H9 (cell line): ENCODE measurements around the gene AP1S3. TPM values are rescaled to one million over a fixed set of nuclear protein-coding genes. Genes with fewer than 3 reads are reported as not detected.

ENCODE experiments used
- DNase-seq: peaks from one replicate; pipeline ENCODE4 v3.0.0-alpha.2; 2017
- H2AFZ ChIP-seq: one replicate; pipeline ENCODE4 v1.6.1; 2013; ENCODE audit warnings: mild to moderate bottlenecking, low read length, control low read depth, moderate library complexity
- H2AK5ac ChIP-seq: 2 replicates; pipeline ENCODE4 v1.6.1; 2013; ENCODE audit warnings: low read length, control low read depth, mixed read lengths; ENCODE audit not compliant: insufficient read length
- H2BK120ac ChIP-seq: one replicate; pipeline ENCODE4 v1.6.1; 2013; ENCODE audit warnings: low read depth, mild to moderate bottlenecking, low read length, control low read depth, inconsistent platforms; ENCODE audit not compliant: poor library complexity, severe bottlenecking
- H2BK12ac ChIP-seq: 2 replicates; pipeline ENCODE4 v1.6.1; 2013; ENCODE audit warnings: low read length, control low read depth, mixed read lengths, low read depth; ENCODE audit not compliant: insufficient read length
- H2BK15ac ChIP-seq: 2 replicates; pipeline ENCODE4 v1.6.1; 2013; ENCODE audit warnings: low read depth, low read length, control low read depth
- H2BK20ac ChIP-seq: one replicate; pipeline ENCODE4 v1.6.1; 2013; ENCODE audit warnings: low read depth, mild to moderate bottlenecking, low read length, control low read depth, inconsistent platforms; ENCODE audit not compliant: poor library complexity, severe bottlenecking
- H2BK5ac ChIP-seq: 2 replicates; pipeline ENCODE4 v1.6.1; 2013; ENCODE audit warnings: low read length, control low read depth, mixed read lengths; ENCODE audit not compliant: insufficient read length
- H3K14ac ChIP-seq: 2 replicates; pipeline ENCODE4 v1.6.1; 2013; ENCODE audit warnings: low read length, control low read depth; ENCODE audit not compliant: insufficient read depth
- H3K18ac ChIP-seq: 2 replicates; pipeline ENCODE4 v1.6.1; 2013; ENCODE audit warnings: low read depth, mild to moderate bottlenecking, mixed read lengths, low read length, control low read depth; ENCODE audit not compliant: insufficient read length
- H3K23ac ChIP-seq: 2 replicates; pipeline ENCODE4 v1.6.1; 2013; ENCODE audit warnings: low read length, control low read depth, mixed read lengths, low read depth; ENCODE audit not compliant: insufficient read length
- H3K23me2 ChIP-seq: 2 replicates; pipeline ENCODE4 v1.6.1; 2013; ENCODE audit warnings: low read depth, mild to moderate bottlenecking, mixed read lengths, low read length, control low read depth; ENCODE audit not compliant: insufficient read length, poor library complexity, severe bottlenecking
- H3K27ac ChIP-seq: 2 replicates; pipeline ENCODE4 v1.5.1; 2013; ENCODE audit warnings: low read length, control low read depth, mixed read lengths, low read depth; ENCODE audit not compliant: insufficient read length
- H3K27me3 ChIP-seq: 2 replicates; pipeline ENCODE4 v1.6.1; 2013; ENCODE audit warnings: low read length, control low read depth, inconsistent platforms; ENCODE audit not compliant: insufficient read depth
- H3K4ac ChIP-seq: 2 replicates; pipeline ENCODE4 v1.6.1; 2013; ENCODE audit warnings: low read depth, mild to moderate bottlenecking, control low read depth, inconsistent platforms, low read length, moderate library complexity
- H3K4me1 ChIP-seq: 2 replicates; pipeline ENCODE4 v1.6.1; 2013; ENCODE audit warnings: low read length, control low read depth, inconsistent platforms; ENCODE audit not compliant: insufficient read depth
- H3K4me2 ChIP-seq: 2 replicates; pipeline ENCODE4 v1.6.1; 2013; ENCODE audit warnings: low read length, control low read depth, mixed read lengths; ENCODE audit not compliant: insufficient read length, insufficient read depth
- H3K56ac ChIP-seq: 2 replicates; pipeline ENCODE4 v1.6.1; 2013; ENCODE audit warnings: low read depth, mild to moderate bottlenecking, mixed read lengths, low read length, control low read depth; ENCODE audit not compliant: insufficient read length
- H3K79me1 ChIP-seq: 2 replicates; pipeline ENCODE4 v1.6.1; 2013; ENCODE audit warnings: low read depth, mild to moderate bottlenecking, moderate library complexity, low read length, control low read depth, inconsistent platforms; ENCODE audit not compliant: insufficient read depth, poor library complexity, severe bottlenecking
- H3K79me2 ChIP-seq: 2 replicates; pipeline ENCODE4 v1.6.1; 2013; ENCODE audit warnings: low read length, control low read depth, inconsistent platforms; ENCODE audit not compliant: insufficient read depth
- H3K9ac ChIP-seq: 2 replicates; pipeline ENCODE4 v1.6.1; 2013; ENCODE audit warnings: low read length, control low read depth, mixed read lengths; ENCODE audit not compliant: insufficient read length; ENCODE audit errors: extremely low read depth
- H3K9me3 ChIP-seq: one replicate; pipeline ENCODE4 v1.6.1; 2013; ENCODE audit warnings: low read depth, low read length, inconsistent platforms; ENCODE audit not compliant: control insufficient read depth
- H3T11ph ChIP-seq: one replicate; pipeline ENCODE4 v1.6.1; 2013; ENCODE audit warnings: mild to moderate bottlenecking, low read length, control low read depth, inconsistent platforms
- H4K20me1 ChIP-seq: one replicate; pipeline ENCODE4 v1.6.1; 2013; ENCODE audit not compliant: control insufficient read depth, insufficient read length, insufficient read depth
- H4K5ac ChIP-seq: 2 replicates; pipeline ENCODE4 v1.6.1; 2013; ENCODE audit warnings: low read depth, mild to moderate bottlenecking, mixed read lengths, low read length, control low read depth; ENCODE audit not compliant: insufficient read length
- H4K8ac ChIP-seq: replicated peaks from 2 replicates; pipeline ENCODE4 v1.6.1; 2013; ENCODE audit warnings: low read length, control low read depth, mixed read lengths, low read depth; ENCODE audit not compliant: insufficient read length
- H4K91ac ChIP-seq: 2 replicates; pipeline ENCODE4 v1.6.1; 2013; ENCODE audit warnings: low read depth, mild to moderate bottlenecking, moderate library complexity, mixed read lengths, low read length, control low read depth; ENCODE audit not compliant: insufficient read length
- H3K27ac Mint-ChIP-seq, 3 experiments: 2 replicates in 2 of 3; 3 replicates in 1 of 3; pipeline ENCODE4 v1.8.0; 2020 to 2021; ENCODE audit warnings: mixed read lengths in 3 of 3, mild to moderate bottlenecking in 1 of 3, moderate library complexity in 1 of 3
- H3K27me3 Mint-ChIP-seq: 2 replicates; pipeline ENCODE4 v1.8.0; 2021; ENCODE audit warnings: low read depth, mild to moderate bottlenecking, moderate library complexity, mixed read lengths
- H3K36me3 Mint-ChIP-seq, 3 experiments: 2 replicates in 2 of 3; 3 replicates in 1 of 3; pipeline ENCODE4 v1.8.0; 2020 to 2021; ENCODE audit warnings: low read depth in 3 of 3, mixed read lengths in 3 of 3; ENCODE audit not compliant: insufficient read depth in 1 of 3
- H3K4me1 Mint-ChIP-seq, 2 experiments: 2 replicates each; pipeline ENCODE4 v1.8.0; 2020; ENCODE audit warnings: mixed read lengths in 2 of 2
- H3K4me3 Mint-ChIP-seq, 2 experiments: 2 replicates in 1 of 2; 3 replicates in 1 of 2; pipeline ENCODE4 v1.8.0; 2020 to 2021; ENCODE audit warnings: mild to moderate bottlenecking in 2 of 2, mixed read lengths in 2 of 2, moderate library complexity in 1 of 2
- H3K9me3 Mint-ChIP-seq, 2 experiments: 2 replicates in 1 of 2; 3 replicates in 1 of 2; pipeline ENCODE4 v1.8.0; 2020; ENCODE audit warnings: mild to moderate bottlenecking in 2 of 2, mixed read lengths in 2 of 2, moderate library complexity in 1 of 2
- WGBS: extraction: QIAGEN DNeasy Blood & Tissue Kit; methylation state at CpG from one replicate; pipeline ENCODE4 v1.1.7; 2013; ENCODE audit warnings: missing lambda C conversion rate, low lambda C conversion rate, mixed read lengths; ENCODE audit not compliant: insufficient read length; ENCODE audit errors: extremely low coverage; 5-methylcytosine and 5-hydroxymethylcytosine counted together
- total RNA-seq: library from RNA; stranded (reverse); gene quantifications from 2 replicates; pipeline ENCODE4 v1.2.1, GENCODE V29; 2021
- TF ChIP-seq, protein P1 (sequence below): fragments of 200-600 bp; sonication (generic); conservative IDR thresholded peaks from 3 replicates; pipeline ENCODE4 v1.8.0; 2021; ENCODE audit warnings: antibody characterized with exemption, mild to moderate bottlenecking

Gene AP1S3
- total RNA-seq, 1 experiment from 2014 or later, result 8.7 TPM

DNA sequence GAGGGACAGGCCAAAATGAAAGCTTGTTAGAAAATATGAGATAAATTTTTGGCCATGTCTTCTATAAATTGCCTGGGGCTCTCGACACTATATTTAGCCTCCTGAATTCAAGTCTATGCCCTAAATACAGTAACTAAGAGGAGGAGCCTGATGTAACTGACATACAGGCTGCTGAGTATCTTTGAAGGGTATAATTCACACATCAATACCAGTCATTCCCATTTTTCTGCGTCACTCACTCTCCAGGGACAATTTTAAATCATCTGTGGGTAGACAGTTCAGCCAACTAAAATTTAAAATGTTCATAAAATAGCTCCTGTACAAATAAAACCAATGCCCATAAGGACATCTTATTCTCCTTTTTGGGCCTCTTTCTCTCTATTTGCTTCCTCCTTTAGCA is 105.9 kb downstream of the AP1S3 start:
- no peak overlapping the region for H2AFZ ChIP-seq
- H3K23ac ChIP-seq, result no peak overlapping the region
- H3K27ac ChIP-seq, result no peak overlapping the region
- no peak overlapping the region for H2BK15ac ChIP-seq
- no peaks in the 10 kb centered on the region for H3K36me3 Mint-ChIP-seq
- TF ChIP-seq, protein P1, sequence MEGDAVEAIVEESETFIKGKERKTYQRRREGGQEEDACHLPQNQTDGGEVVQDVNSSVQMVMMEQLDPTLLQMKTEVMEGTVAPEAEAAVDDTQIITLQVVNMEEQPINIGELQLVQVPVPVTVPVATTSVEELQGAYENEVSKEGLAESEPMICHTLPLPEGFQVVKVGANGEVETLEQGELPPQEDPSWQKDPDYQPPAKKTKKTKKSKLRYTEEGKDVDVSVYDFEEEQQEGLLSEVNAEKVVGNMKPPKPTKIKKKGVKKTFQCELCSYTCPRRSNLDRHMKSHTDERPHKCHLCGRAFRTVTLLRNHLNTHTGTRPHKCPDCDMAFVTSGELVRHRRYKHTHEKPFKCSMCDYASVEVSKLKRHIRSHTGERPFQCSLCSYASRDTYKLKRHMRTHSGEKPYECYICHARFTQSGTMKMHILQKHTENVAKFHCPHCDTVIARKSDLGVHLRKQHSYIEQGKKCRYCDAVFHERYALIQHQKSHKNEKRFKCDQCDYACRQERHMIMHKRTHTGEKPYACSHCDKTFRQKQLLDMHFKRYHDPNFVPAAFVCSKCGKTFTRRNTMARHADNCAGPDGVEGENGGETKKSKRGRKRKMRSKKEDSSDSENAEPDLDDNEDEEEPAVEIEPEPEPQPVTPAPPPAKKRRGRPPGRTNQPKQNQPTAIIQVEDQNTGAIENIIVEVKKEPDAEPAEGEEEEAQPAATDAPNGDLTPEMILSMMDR, result no peak
- H2AK5ac ChIP-seq, result no peak overlapping the region
- no peak overlapping the region for H2BK20ac ChIP-seq
- H3T11ph ChIP-seq, result no peak overlapping the region
- no peak overlapping the region for H3K4me2 ChIP-seq
- no peak overlapping the region for H4K8ac ChIP-seq
- no peaks in the 10 kb centered on the region for H3K79me2 ChIP-seq
- H3K23me2 ChIP-seq, result no peaks in the 10 kb centered on the region
- H4K5ac ChIP-seq, result no peak overlapping the region
- H3K4me3 Mint-ChIP-seq, result no peak overlapping the region
- DNase-seq, result no peak
- H3K27me3 ChIP-seq, result no peaks in the 10 kb centered on the region
- H3K9ac ChIP-seq, result no peak overlapping the region
- H3K9me3 ChIP-seq, result no peaks in the 10 kb centered on the region
- no peak overlapping the region for H3K4ac ChIP-seq
- no peak overlapping the region for H4K91ac ChIP-seq
- H3K79me1 ChIP-seq, result no peaks in the 10 kb centered on the region
- H3K14ac ChIP-seq, result no peak overlapping the region
- H3K27me3 Mint-ChIP-seq, result no peaks in the 10 kb centered on the region
- peaks cover 10 to 14% of the 10 kb centered on the region in 2 experiments for H3K4me1 Mint-ChIP-seq
- peaks cover 3% of the 10 kb centered on the region; the same call in 1 of the 2 replicates for H3K4me1 ChIP-seq
- H2BK5ac ChIP-seq, result no peak overlapping the region
- no peak overlapping the region for H3K27ac Mint-ChIP-seq
- no peaks in the 10 kb centered on the region for H4K20me1 ChIP-seq
- no peak overlapping the region for H2BK12ac ChIP-seq
- H2BK120ac ChIP-seq, result no peak overlapping the region
- no peak overlapping the region for H3K18ac ChIP-seq
- no peaks in the 10 kb centered on the region for H3K9me3 Mint-ChIP-seq
- no CpG with 5 or more reads among the region's 2 CpGs for WGBS
- H3K56ac ChIP-seq, result no peak overlapping the region
